Stomach (tissue), 9 donors: ENCODE measurements around the gene PIEZO1. TPM values are rescaled to one million over a fixed set of nuclear protein-coding genes. Genes with fewer than 3 reads are reported as not detected.

Experiments used
- DNase-seq, 2 donors: peaks; one replicate each; pipeline versions ENCODE4 v3.0.0 to v3.0.0-alpha.2; 2013 to 2019
- H3K27ac ChIP-seq, 5 donors: fragments of 200-600 bp in 4 of 5; sonication (generic) in 4 of 5; one replicate each; pipeline ENCODE4 v1.5.1; 2013 to 2019; ENCODE audit warnings: mild to moderate bottlenecking in 1 of 5, moderate library complexity in 1 of 5
- H3K27me3 ChIP-seq, 3 donors: fragments of 200-600 bp; sonication (generic); one replicate each; pipeline ENCODE4 v1.5.1; 2017 to 2019; ENCODE audit warnings: mixed run types in 1 of 3
- H3K36me3 ChIP-seq, 4 donors: fragments of 200-600 bp; sonication (generic); 1 replicate in 3 of 4; 2 replicates in 1 of 4; pipeline ENCODE4 v1.5.1; 2016 to 2019
- H3K4me1 ChIP-seq, 4 donors: fragments of 200-600 bp; sonication (generic); one replicate each; pipeline ENCODE4 v1.5.1; 2016 to 2019
- H3K4me3 ChIP-seq, 4 donors: fragments of 200-600 bp; sonication (generic) in 3 of 4; one replicate each; pipeline ENCODE4 v1.5.1; 2016 to 2019; ENCODE audit warnings: mild to moderate bottlenecking in 1 of 4
- H3K9me3 ChIP-seq, 4 donors: fragments of 200-600 bp; sonication (generic); one replicate each; pipeline ENCODE4 v1.5.1; 2016 to 2019
- EP300 ChIP-seq: sonication (generic); formaldehyde crosslinking; IDR thresholded peaks from one replicate; pipeline ENCODE4 v1.6.1; 2017; ENCODE audit warnings: antibody characterized with exemption
- POLR2A ChIP-seq, 4 donors: fragments of 450-650 bp; IDR thresholded peaks; one replicate each; pipeline ENCODE4 v1.6.1; 2016; ENCODE audit warnings: antibody characterized with exemption in 4 of 4, control low read depth in 2 of 4, mild to moderate bottlenecking in 1 of 4, moderate library complexity in 1 of 4
- POLR2AphosphoS5 ChIP-seq, 3 donors: sonication (generic); formaldehyde crosslinking; IDR thresholded peaks; one replicate each; pipeline ENCODE4 v1.6.1; 2016; ENCODE audit warnings: antibody characterized with exemption in 3 of 3
- WGBS, 5 donors: extraction: QIAGEN DNeasy Blood & Tissue Kit in 3 of 5; methylation state at CpG; one replicate each; pipeline versions ENCODE4 v1.1.5 to v1.1.7; 2013 to 2018; 5-methylcytosine and 5-hydroxymethylcytosine counted together
- intact Hi-C: fragments of 100-400 bp; cut with DNase I; formaldehyde crosslinking; loops from one replicate; pipeline ENCODE4 v1.15.1; 2023; ENCODE audit warnings: low total_unique reads
- polyA plus RNA-seq, 3 donors: library from polyadenylated mRNA; stranded (reverse); fragments of 200-250 nt; gene quantifications; one replicate each; pipeline ENCODE4 v1.2.3, GENCODE V29; 2013
- total RNA-seq, 5 donors: library from RNA; depleted of rRNA; stranded (reverse); fragments of >200 nt; gene quantifications; one replicate each; pipeline versions ENCODE4 v1.1.0 to v1.2.3, GENCODE V29; 2014 to 2016
- TF ChIP-seq, protein P1 (sequence below), 7 experiments: fragments of 450-650 bp in 4 of 7; fragments of 200-600 bp in 3 of 7; sonication (generic) in 3 of 7; IDR thresholded peaks; one replicate each; pipeline ENCODE4 v1.5.1; 2016 to 2019; ENCODE audit warnings: antibody characterized with exemption in 7 of 7, control low read depth in 2 of 7, mild to moderate bottlenecking in 1 of 7
- donor health status: healthy with polysubstance abuse.
- donor health status: Bipolar disorder and iron deficiency.
- donor health status: healthy.

Gene PIEZO1
- total and polyA plus RNA-seq, 8 donors: 43.7 to 171 (median 115) TPM

GRCh38 chr16:88811769-88812512 is 26.9 kb upstream of the PIEZO1 start, which contains the start of gene APRT:
APRT (minus strand) TSS chr16:88811928; CDS start chr16:88811899, 29 bp downstream.
- WGBS, 5 donors: 0 to 1% (median 0%) methylated on average over 37 to 84 of the region's 84 CpGs
- DNase-seq: peak; percentile 96 to 98
- H3K36me3 ChIP-seq: peaks cover 9 to 31% (median 27%) of the 10 kb centered on the region in 4 donors
- H3K9me3 ChIP-seq: no peaks in the 10 kb centered on the region
- intact Hi-C loops: no loop called here
- peaks cover 28 to 48% (median 44%) of the 10 kb centered on the region in 4 donors for H3K4me1 ChIP-seq
- no peaks in the 10 kb centered on the region for H3K27me3 ChIP-seq
- H3K4me3 ChIP-seq: peak within 1 kb of the TSS; percentile 73 to 93 (median 79)
- peak within 1 kb of the TSS; percentile 87 to 97 (median 93) for H3K27ac ChIP-seq
- no peak for TF ChIP-seq POLR2A (IDR thresholded peaks at IDR 0.05)
- TF ChIP-seq POLR2AphosphoS5 (IDR thresholded peaks at IDR 0.05): peak; percentile 71 to 89 (median 87)

DNA sequence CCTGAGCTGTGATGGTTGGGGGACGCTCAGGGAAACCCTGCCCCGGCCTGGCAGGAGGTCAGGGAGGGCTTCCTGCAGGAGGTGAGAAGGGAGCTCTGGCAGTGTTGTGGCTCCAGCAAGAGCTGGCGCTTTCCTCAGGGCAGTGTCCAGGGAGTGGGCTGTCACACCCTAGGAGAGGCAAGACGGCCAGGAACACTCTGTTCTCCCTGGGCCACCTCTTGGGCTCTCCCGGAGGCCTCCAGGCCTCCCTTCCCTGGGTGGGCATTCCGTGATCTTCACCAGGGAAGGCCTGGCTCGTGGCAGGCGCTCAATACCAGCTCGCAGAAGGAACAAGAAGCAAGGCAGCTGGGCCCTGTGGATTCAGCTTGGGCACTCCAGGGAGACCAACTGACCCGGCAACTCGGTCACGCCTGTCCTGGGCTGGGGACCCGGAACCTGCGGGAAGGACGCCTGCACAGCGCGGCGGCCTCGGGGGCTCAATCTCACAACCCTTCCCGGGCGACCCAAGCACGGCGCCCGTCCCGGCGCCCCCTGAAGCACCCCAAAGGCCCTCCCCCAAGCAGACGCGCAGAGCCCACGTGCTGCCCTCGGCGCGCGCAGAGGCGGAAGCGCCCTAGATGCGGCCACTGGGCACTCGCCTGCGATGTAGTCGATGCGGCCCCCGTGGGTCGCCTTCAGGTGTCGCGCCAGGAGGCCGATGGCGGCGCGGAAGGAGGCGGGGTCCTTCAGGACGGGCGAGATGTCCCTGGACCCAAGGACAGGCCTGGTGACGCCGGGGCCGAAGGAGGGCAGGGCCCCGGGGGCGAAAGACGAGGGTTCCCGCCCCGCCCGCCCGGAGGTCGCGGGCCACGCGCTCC is 26.1 kb upstream of the PIEZO1 start:
- Histone ChIP-seq H3K4me3 (peak overlapping the region; percentile 73 to 93 (median 79)), H3K27ac (peak overlapping the region; percentile 87 to 97 (median 93)), H3K27me3 (no peaks in the 10 kb centered on the region), H3K36me3 (peaks cover 9 to 32% (median 27%) of the 10 kb centered on the region in 4 donors), H3K4me1 (peaks cover 28 to 48% (median 42%) of the 10 kb centered on the region in 4 donors), H3K9me3 (no peaks in the 10 kb centered on the region)
- intact Hi-C loops: no loop called here
- WGBS, 5 donors: 0 to 2% (median 1%) methylated on average over 29 to 65 of the region's 65 CpGs
- peak; percentile 72 to 96 for DNase-seq
- peak; percentile 72 to 97 (median 74) for TF ChIP-seq POLR2AphosphoS5 (IDR thresholded peaks at IDR 0.05)
- peak in 2 of 4 donors; percentile 16 to 51 for TF ChIP-seq POLR2A (IDR thresholded peaks at IDR 0.05)
- TF ChIP-seq, protein P1, sequence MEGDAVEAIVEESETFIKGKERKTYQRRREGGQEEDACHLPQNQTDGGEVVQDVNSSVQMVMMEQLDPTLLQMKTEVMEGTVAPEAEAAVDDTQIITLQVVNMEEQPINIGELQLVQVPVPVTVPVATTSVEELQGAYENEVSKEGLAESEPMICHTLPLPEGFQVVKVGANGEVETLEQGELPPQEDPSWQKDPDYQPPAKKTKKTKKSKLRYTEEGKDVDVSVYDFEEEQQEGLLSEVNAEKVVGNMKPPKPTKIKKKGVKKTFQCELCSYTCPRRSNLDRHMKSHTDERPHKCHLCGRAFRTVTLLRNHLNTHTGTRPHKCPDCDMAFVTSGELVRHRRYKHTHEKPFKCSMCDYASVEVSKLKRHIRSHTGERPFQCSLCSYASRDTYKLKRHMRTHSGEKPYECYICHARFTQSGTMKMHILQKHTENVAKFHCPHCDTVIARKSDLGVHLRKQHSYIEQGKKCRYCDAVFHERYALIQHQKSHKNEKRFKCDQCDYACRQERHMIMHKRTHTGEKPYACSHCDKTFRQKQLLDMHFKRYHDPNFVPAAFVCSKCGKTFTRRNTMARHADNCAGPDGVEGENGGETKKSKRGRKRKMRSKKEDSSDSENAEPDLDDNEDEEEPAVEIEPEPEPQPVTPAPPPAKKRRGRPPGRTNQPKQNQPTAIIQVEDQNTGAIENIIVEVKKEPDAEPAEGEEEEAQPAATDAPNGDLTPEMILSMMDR (IDR thresholded peaks at IDR 0.05): no peak
- no peak for TF ChIP-seq EP300

DNA sequence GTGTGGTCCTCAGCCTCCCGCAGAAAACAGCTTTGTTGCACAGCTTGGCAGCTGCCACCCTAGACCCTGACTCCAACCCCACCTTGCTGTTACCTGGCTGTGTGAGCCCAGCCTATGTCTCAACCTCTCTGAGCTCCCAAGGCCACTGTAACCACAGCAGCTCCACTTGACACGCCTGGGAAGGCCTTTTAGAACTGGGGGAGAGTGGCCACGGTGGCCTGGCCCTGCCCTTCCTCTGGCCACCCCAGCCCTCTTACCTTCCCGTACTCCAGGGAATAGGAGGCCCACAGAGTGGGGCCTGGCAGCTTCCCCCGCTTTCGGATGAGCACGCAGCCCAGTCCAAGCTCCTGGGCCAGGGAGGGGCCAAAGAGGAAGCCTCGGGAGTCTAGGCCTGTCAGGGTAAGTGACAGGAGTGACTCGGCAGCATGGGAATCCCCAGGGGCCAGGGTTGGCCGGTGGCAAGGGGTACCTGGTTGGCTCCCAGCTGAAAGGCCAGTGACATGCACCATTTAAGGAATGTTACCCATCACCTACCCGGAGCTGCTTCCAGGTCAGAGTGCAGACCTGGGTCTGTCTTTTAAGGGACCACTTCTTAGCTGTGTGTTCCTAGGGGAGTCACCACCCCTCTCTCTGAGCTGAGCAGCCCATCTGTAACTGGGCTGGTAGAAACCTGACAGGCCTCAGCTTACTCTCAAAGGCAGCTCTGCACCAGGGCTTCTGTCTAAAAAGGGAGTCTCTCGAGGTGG is 25.3 kb upstream of the PIEZO1 start:
- peaks cover 9 to 32% (median 27%) of the 10 kb centered on the region in 4 donors for H3K36me3 ChIP-seq
- H3K4me1 ChIP-seq: peaks cover 28 to 44% (median 40%) of the 10 kb centered on the region in 4 donors
- H3K27ac ChIP-seq: peak overlapping the region in 4 of 5 donors; percentile 87 to 97 (median 94)
- no peaks in the 10 kb centered on the region for H3K27me3 ChIP-seq
- H3K4me3 ChIP-seq: peak overlapping the region; percentile 73 to 93 (median 79)
- DNase-seq: no peak
- no peaks in the 10 kb centered on the region for H3K9me3 ChIP-seq
- intact Hi-C loops: no loop called here
- 21 to 30% (median 25%) methylated on average over 11 to 12 of the region's 12 CpGs for WGBS, 5 donors
- TF ChIP-seq POLR2A (IDR thresholded peaks at IDR 0.05) (no peak), POLR2AphosphoS5 (IDR thresholded peaks at IDR 0.05) (no peak), EP300 (no peak)
- TF ChIP-seq, protein P1 (IDR thresholded peaks at IDR 0.05): no peak

- H3K36me3 ChIP-seq: peaks cover 9 to 32% (median 27%) of the 10 kb centered on the region in 4 donors
- no peaks in the 10 kb centered on the region for H3K9me3 ChIP-seq
- H3K4me1 ChIP-seq: peaks cover 33 to 51% (median 44%) of the 10 kb centered on the region in 4 donors
- intact Hi-C loops: no loop called here
- TF ChIP-seq, protein P1 (IDR thresholded peaks at IDR 0.05): no peak
- TF ChIP-seq EP300 (no peak), POLR2A (IDR thresholded peaks at IDR 0.05) (no peak), POLR2AphosphoS5 (IDR thresholded peaks at IDR 0.05) (no peak)
- peak overlapping the region in 3 of 5 donors; percentile 87 to 97 (median 93) for H3K27ac ChIP-seq
- 66 to 78% (median 76%) methylated on average over 10 of the region's 10 CpGs for WGBS, 5 donors
- no peak for DNase-seq
- peak overlapping the region in 2 of 4 donors; percentile 85 to 93 for H3K4me3 ChIP-seq
- peaks cover 0 to 2% (median 0%) of the 10 kb centered on the region in 3 donors for H3K27me3 ChIP-seq
Observed at GRCh38 chr16:88809676-88810165, 24.7 kb upstream of the PIEZO1 start.
